ENCODE measurements around the gene HIRIP3.

GRCh38 chr16:30033270-30033669, 37.9 kb upstream of the HIRIP3 start:
- TF ChIP-seq, protein P1, sequence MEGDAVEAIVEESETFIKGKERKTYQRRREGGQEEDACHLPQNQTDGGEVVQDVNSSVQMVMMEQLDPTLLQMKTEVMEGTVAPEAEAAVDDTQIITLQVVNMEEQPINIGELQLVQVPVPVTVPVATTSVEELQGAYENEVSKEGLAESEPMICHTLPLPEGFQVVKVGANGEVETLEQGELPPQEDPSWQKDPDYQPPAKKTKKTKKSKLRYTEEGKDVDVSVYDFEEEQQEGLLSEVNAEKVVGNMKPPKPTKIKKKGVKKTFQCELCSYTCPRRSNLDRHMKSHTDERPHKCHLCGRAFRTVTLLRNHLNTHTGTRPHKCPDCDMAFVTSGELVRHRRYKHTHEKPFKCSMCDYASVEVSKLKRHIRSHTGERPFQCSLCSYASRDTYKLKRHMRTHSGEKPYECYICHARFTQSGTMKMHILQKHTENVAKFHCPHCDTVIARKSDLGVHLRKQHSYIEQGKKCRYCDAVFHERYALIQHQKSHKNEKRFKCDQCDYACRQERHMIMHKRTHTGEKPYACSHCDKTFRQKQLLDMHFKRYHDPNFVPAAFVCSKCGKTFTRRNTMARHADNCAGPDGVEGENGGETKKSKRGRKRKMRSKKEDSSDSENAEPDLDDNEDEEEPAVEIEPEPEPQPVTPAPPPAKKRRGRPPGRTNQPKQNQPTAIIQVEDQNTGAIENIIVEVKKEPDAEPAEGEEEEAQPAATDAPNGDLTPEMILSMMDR (IDR thresholded peaks at IDR 0.05; ENCODE audit: borderline replicate concordance, extremely low read depth, low read length, poor library complexity, severe bottlenecking), result no peak
- no peak for TF ChIP-seq EZH2 (IDR thresholded peaks at IDR 0.05; ENCODE audit: borderline replicate concordance, low read depth, low read length, severe bottlenecking)

Measured in DND-41 (cell line).